Tibial nerve (tissue), 4 donors: ENCODE results near the gene PDCD6IP. TPM values are rescaled to one million over a fixed set of nuclear protein-coding genes. Genes with fewer than 3 reads are reported as not detected.

ENCODE experiments used
- DNase-seq, 2 donors: peaks; one replicate each; pipeline ENCODE4 v3.0.0-alpha.2; 2019; ENCODE audit warnings: low spot score in 2 of 2
- H3K27ac ChIP-seq, 4 donors: fragments of 200-600 bp; sonication (generic) in 3 of 4; one replicate each; pipeline ENCODE4 v1.5.1; 2017 to 2019; ENCODE audit warnings: mild to moderate bottlenecking in 1 of 4
- H3K27me3 ChIP-seq, 2 donors: fragments of 200-600 bp; sonication (generic) in 1 of 2; one replicate each; pipeline versions ENCODE4 v1.5.1 to v1.6.0; 2017 to 2019
- H3K36me3 ChIP-seq, 3 donors: fragments of 200-600 bp; sonication (generic); one replicate each; pipeline ENCODE4 v1.5.1; 2018 to 2019
- H3K4me1 ChIP-seq, 4 donors: fragments of 200-600 bp; sonication (generic) in 3 of 4; one replicate each; pipeline ENCODE4 v1.5.1; 2017 to 2019
- H3K4me3 ChIP-seq, 4 donors: fragments of 200-600 bp; sonication (generic) in 3 of 4; one replicate each; pipeline ENCODE4 v1.5.1; 2017 to 2019; ENCODE audit warnings: mild to moderate bottlenecking in 1 of 4, moderate library complexity in 1 of 4
- H3K9me3 ChIP-seq, 4 donors: fragments of 200-600 bp; sonication (generic) in 3 of 4; one replicate each; pipeline ENCODE4 v1.5.1; 2017 to 2019
- CTCF ChIP-seq, 5 experiments: fragments of 200-600 bp in 3 of 5; fragments of 450-650 bp in 2 of 5; sonication (generic) in 3 of 5; IDR thresholded peaks; one replicate each; pipeline ENCODE4 v1.5.1; 2016 to 2019; ENCODE audit warnings: antibody characterized with exemption in 5 of 5, mild to moderate bottlenecking in 3 of 5, moderate library complexity in 2 of 5
- EP300 ChIP-seq, 2 donors: sonication (generic); formaldehyde crosslinking; IDR thresholded peaks; one replicate each; pipeline ENCODE4 v1.6.1; 2017; ENCODE audit warnings: antibody characterized with exemption in 2 of 2, mild to moderate bottlenecking in 1 of 2
- POLR2A ChIP-seq, 2 donors: fragments of 450-650 bp; IDR thresholded peaks; one replicate each; pipeline ENCODE4 v1.6.1; 2017; ENCODE audit warnings: antibody characterized with exemption in 2 of 2, mild to moderate bottlenecking in 2 of 2, moderate library complexity in 2 of 2
- WGBS, 2 donors: methylation state at CpG; one replicate each; pipeline ENCODE4 v1.1.5; 2018; 5-methylcytosine and 5-hydroxymethylcytosine counted together
- total RNA-seq, 4 donors: library from RNA; depleted of rRNA; stranded (reverse); fragments of >200 nt; gene quantifications; one replicate each; pipeline ENCODE4 v1.1.0, GENCODE V29; 2016

The PDCD6IP gene
- total RNA-seq, 4 donors from 2014 or later: 151 to 436 (median 259) TPM

- no peak overlapping the region for H3K27ac ChIP-seq
- TF ChIP-seq EP300 (IDR thresholded peaks at IDR 0.05): no peak
- no peak for TF ChIP-seq CTCF (IDR thresholded peaks at IDR 0.05)
- TF ChIP-seq POLR2A (IDR thresholded peaks at IDR 0.05): no peak
- no peaks in the 10 kb centered on the region for H3K27me3 ChIP-seq
Observed at GRCh38 chr3:33875680-33876079, 77.2 kb downstream of the PDCD6IP start.

GRCh38 chr3:33877187-33877586 is 78.8 kb downstream of the PDCD6IP start:
- 69 to 75% methylated on average over 3 of the region's 3 CpGs for WGBS, 2 donors
- TF ChIP-seq CTCF (IDR thresholded peaks at IDR 0.05) (no peak), POLR2A (IDR thresholded peaks at IDR 0.05) (no peak), EP300 (IDR thresholded peaks at IDR 0.05) (no peak)

More at GRCh38 chr3:33875680-33876079, 77.2 kb downstream of the PDCD6IP start:
- Histone ChIP-seq H3K4me3 (no peak overlapping the region), H3K4me1 (no peaks in the 10 kb centered on the region), H3K9me3 (no peaks in the 10 kb centered on the region), H3K36me3 (peaks cover 0 to 16% (median 0%) of the 10 kb centered on the region in 3 donors)
- no peak for DNase-seq

GRCh38 chr3:33879540-33879939 is 81.1 kb downstream of the PDCD6IP start:
- TF ChIP-seq CTCF (IDR thresholded peaks at IDR 0.05) (no peak), POLR2A (IDR thresholded peaks at IDR 0.05) (no peak), EP300 (IDR thresholded peaks at IDR 0.05) (no peak)
- Histone ChIP-seq H3K27ac (no peak overlapping the region), H3K4me3 (no peak overlapping the region), H3K36me3 (no peaks in the 10 kb centered on the region), H3K9me3 (no peaks in the 10 kb centered on the region), H3K4me1 (peaks cover 0 to 11% (median 3%) of the 10 kb centered on the region in 4 donors), H3K27me3 (no peaks in the 10 kb centered on the region)
- no peak for DNase-seq
- WGBS, 2 donors: 74 to 77% methylated on average over 2 of the region's 2 CpGs

More at GRCh38 chr3:33877187-33877586, 78.8 kb downstream of the PDCD6IP start:
- no peak for DNase-seq
- Histone ChIP-seq H3K36me3 (peaks cover 0 to 16% (median 0%) of the 10 kb centered on the region in 3 donors), H3K4me1 (no peaks in the 10 kb centered on the region), H3K27ac (no peak overlapping the region), H3K4me3 (no peak overlapping the region), H3K9me3 (no peaks in the 10 kb centered on the region), H3K27me3 (no peaks in the 10 kb centered on the region)

DNA sequence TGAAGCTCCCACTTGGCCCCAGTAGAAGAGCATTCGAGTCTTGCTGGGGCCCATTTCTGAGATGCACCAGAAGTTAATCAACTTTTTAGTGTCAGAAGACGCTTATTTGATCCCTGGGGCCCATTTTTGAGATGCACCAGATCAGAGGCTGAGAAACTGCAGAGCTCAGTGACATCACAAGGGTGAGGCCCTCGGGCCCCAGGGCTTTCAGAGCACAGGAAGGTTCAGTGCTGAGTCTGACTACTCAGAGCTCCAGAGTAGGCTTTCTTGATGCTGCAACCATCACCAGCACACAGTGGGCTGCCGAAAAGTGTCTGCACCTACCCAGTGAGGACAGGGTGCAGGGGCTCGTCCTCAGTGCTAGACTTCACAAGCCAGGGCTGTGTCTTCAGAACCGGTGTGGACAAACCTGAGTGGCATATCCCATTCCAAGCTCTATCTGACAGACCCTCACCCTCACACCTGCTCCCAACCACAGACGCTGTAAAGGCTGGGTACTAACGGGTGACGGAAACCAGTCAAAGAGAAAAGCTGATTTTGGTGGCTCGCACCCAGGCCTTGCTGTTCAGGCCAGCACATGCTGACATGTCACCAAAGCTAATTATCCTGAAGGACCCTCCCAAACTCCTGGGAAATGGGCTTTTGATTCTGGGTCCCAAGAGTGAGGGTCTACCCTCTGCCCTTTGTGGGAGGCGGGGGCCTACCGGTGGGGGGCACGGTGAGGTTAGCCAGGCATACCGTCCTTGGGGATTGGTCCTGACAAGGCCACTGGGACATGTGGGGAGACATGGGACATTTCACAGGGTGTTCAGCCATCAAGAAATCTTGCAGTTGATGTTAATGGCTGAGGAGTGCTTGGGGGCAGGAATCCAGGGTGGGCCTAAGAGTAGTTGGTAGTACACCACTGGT is 83.0 kb downstream of the PDCD6IP start:
- no peak for TF ChIP-seq EP300 (IDR thresholded peaks at IDR 0.05)
- TF ChIP-seq CTCF (IDR thresholded peaks at IDR 0.05): no peak
- no peak for TF ChIP-seq POLR2A (IDR thresholded peaks at IDR 0.05)
- Histone ChIP-seq H3K4me3 (no peak overlapping the region), H3K4me1 (peaks cover 0 to 11% (median 3%) of the 10 kb centered on the region in 4 donors), H3K27ac (no peak overlapping the region), H3K36me3 (no peaks in the 10 kb centered on the region), H3K9me3 (no peaks in the 10 kb centered on the region), H3K27me3 (no peaks in the 10 kb centered on the region)
- WGBS, 2 donors: 87 to 88% methylated on average over 13 to 14 of the region's 14 CpGs
- DNase-seq: no peak

DNA sequence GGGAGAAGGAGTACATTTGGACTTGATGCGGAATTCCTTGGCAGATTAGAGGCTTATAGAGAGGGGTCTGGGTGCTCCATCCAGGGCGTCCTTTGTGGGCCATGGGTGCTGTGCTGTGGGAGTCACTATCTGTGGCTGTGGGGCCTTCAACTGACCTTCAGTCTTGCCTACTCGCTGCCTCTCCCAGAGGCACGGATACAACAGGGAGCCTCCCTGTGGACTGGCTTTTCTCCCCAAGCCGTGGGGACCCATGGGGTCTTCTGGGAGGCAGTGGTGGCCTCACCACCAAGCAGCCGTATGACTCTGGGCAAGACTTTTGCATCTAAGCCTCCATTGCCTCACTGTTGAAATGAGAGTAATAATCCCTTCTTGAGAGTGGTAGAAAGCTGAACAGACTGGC is 83.9 kb downstream of the PDCD6IP start:
- Histone ChIP-seq H3K4me1 (peaks cover 0 to 11% (median 3%) of the 10 kb centered on the region in 4 donors), H3K4me3 (no peak overlapping the region), H3K9me3 (no peaks in the 10 kb centered on the region), H3K36me3 (no peaks in the 10 kb centered on the region), H3K27me3 (no peaks in the 10 kb centered on the region), H3K27ac (no peak overlapping the region)
- WGBS, 2 donors: 72 to 87% methylated on average over 4 to 6 of the region's 6 CpGs
- TF ChIP-seq CTCF (IDR thresholded peaks at IDR 0.05) (no peak), POLR2A (IDR thresholded peaks at IDR 0.05) (no peak), EP300 (IDR thresholded peaks at IDR 0.05) (no peak)
- DNase-seq: no peak
